Thymus (tissue), 11 donors: Measurements from ENCODE around the gene SMIM17. TPM values are rescaled to one million over a fixed set of nuclear protein-coding genes. Genes with fewer than 3 reads are reported as not detected.

Experiments
- DNase-seq, 9 donors: peaks; one replicate each; pipeline ENCODE4 v3.0.0-alpha.2; 2013; ENCODE audit warnings: low spot score in 9 of 9, low read depth in 6 of 9, missing footprints in 1 of 9
- H3K27ac ChIP-seq, 2 donors: one replicate each; pipeline ENCODE4 v1.5.1; 2013; ENCODE audit warnings: control low read depth in 1 of 2, low read depth in 1 of 2, low read length in 1 of 2, mild to moderate bottlenecking in 1 of 2, moderate library complexity in 1 of 2
- H3K27me3 ChIP-seq, 2 donors: one replicate each; pipeline ENCODE4 v1.5.1; 2013; ENCODE audit warnings: low read length in 1 of 2; ENCODE audit not compliant: control insufficient read depth in 2 of 2, insufficient read depth in 1 of 2
- H3K36me3 ChIP-seq, 2 donors: one replicate each; pipeline ENCODE4 v1.5.1; 2013; ENCODE audit warnings: low read length in 1 of 2, mild to moderate bottlenecking in 1 of 2, moderate library complexity in 1 of 2; ENCODE audit not compliant: control insufficient read depth in 2 of 2, insufficient read depth in 2 of 2
- H3K4me1 ChIP-seq, 2 donors: one replicate each; pipeline ENCODE4 v1.5.1; 2013; ENCODE audit warnings: low read length in 2 of 2; ENCODE audit not compliant: control insufficient read depth in 2 of 2, insufficient read depth in 2 of 2
- H3K4me3 ChIP-seq, 2 donors: one replicate each; pipeline ENCODE4 v1.5.1; 2013; ENCODE audit warnings: low read length in 2 of 2, control low read depth in 1 of 2, mild to moderate bottlenecking in 1 of 2
- H3K9me3 ChIP-seq, 2 donors: one replicate each; pipeline ENCODE4 v1.5.1; 2013; ENCODE audit warnings: low read length in 1 of 2, mild to moderate bottlenecking in 1 of 2; ENCODE audit not compliant: control insufficient read depth in 2 of 2, insufficient read depth in 1 of 2
- WGBS: extraction: QIAGEN DNeasy Blood & Tissue Kit; methylation state at CpG from one replicate; pipeline ENCODE4 v1.1.7; 2013; 5-methylcytosine and 5-hydroxymethylcytosine counted together
- polyA plus RNA-seq: library from polyadenylated mRNA; stranded (reverse); fragments of 200-250 nt; gene quantifications from one replicate; pipeline ENCODE4 v1.2.3, GENCODE V29; 2013
- total RNA-seq: library from RNA; stranded (reverse); fragments of 120-200 nt; gene quantifications from one replicate; pipeline ENCODE4 v1.2.4, GENCODE V29; 2013
- donor health status: healthy.

SMIM17 gene
- total and polyA plus RNA-seq, 2 donors, result 0.21 to 0.38 TPM

DNA sequence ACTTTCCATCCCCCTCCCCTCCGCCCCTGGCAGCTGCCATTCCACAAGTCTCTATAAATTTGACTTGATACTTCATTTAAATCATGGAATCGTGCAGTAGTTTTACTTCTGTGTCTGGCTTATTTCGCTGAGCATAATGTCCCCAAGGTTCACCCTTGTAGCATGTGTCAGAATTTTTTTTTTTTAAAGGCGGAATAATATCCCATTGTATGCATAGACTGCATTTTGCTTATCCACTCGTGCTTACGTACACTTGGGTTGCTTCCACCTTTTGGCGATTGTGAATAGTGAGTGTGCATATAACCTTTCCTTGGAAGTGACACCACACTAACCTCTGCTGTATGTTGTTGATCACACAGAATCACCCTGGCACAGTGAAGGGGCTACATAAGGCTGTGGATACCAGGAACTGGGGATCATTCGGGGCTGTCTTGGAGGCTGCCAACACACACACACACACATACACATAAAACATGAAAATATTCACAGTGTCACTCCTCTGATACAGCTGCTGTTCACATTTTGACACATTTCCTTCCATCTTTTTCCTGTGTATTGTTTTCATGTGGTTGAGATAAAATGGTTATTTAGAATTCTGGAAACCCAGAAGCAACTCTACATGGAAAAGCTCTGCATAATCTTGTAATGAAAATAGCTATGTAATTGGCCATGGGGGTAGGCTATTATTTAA, 34.5 kb upstream of the SMIM17 start:
- peaks cover 12 to 24% of the 10 kb centered on the region in 2 donors for H3K9me3 ChIP-seq
- H3K36me3 ChIP-seq, result peaks cover 0 to 9% of the 10 kb centered on the region in 2 donors
- no peak overlapping the region for H3K27ac ChIP-seq
- H3K4me1 ChIP-seq, result no peaks in the 10 kb centered on the region
- no peaks in the 10 kb centered on the region for H3K27me3 ChIP-seq
- DNase-seq, result no peak
- no peak overlapping the region for H3K4me3 ChIP-seq
- WGBS, result 97% methylated on average over 8 of the region's 8 CpGs

DNA sequence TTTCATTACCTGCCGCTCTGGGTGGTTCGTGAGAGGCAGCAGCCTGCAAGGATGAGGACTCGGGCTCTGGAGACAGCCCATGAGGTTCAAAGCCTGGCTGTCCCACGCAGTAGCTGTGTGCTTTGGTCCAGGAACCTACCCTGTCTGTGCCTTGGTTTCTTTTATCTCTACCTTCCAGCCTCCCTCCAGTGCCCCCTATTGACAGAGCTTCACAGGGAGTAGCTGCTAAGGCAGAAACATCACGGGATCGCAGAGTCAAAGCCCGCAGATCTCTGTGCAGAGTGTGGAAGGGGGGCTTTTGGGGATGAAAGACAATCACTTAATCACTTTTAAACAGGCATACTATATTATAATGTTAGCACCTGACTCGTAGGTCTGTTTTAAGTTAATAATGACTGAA, 31.7 kb upstream of the SMIM17 start:
- DNase-seq, result no peak
- H3K27me3 ChIP-seq, result no peaks in the 10 kb centered on the region
- no peak overlapping the region for H3K4me3 ChIP-seq
- peaks cover 0 to 9% of the 10 kb centered on the region in 2 donors for H3K36me3 ChIP-seq
- 83% methylated on average over 8 of the region's 8 CpGs for WGBS
- no peaks in the 10 kb centered on the region for H3K4me1 ChIP-seq
- no peak overlapping the region for H3K27ac ChIP-seq
- peaks cover 9 to 11% of the 10 kb centered on the region in 2 donors for H3K9me3 ChIP-seq

DNA sequence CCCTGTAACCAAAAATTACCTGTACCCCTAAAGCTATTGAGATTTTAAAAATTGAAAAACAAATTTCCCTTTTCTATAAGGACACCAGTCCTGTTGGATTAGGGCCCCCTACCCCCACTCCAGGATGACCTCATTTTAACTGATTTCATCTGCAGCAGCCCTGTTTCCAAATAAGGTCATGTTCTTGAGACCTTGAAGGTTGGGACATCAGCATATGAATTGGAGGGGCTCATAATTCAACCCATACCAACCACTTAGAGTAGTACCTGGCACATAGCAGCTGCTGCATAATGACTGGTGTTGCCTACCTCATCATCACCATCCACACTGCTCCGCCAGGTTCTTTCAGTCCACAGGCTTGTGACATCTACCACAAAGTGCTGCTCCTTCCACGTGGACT, 30.2 kb upstream of the SMIM17 start:
- Histone ChIP-seq H3K9me3 (peaks cover 11 to 15% of the 10 kb centered on the region in 2 donors), H3K27ac (no peak overlapping the region), H3K4me3 (no peak overlapping the region), H3K4me1 (no peaks in the 10 kb centered on the region), H3K27me3 (no peaks in the 10 kb centered on the region), H3K36me3 (peaks cover 0 to 12% of the 10 kb centered on the region in 2 donors)
- 95% methylated on average over 2 of the region's 2 CpGs for WGBS
- DNase-seq, result no peak

DNA sequence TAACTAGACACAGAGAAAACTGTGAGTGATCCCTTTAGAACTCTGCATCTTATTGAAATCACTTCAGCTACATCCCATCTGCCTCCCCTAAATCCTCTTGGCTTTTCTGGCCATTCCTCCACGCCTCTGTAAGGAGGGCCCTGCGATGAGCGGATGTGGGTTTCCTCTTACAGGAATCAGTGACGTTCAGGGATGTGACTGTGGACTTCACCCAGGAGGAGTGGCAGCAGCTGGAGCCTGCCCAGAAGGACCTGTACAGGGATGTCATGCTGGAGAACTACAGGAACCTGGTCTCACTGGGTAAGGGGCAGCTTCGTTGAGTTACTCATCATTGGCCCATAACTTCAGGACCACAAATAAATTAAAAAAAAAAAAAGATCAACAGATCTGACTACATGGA, 29.3 kb upstream of the SMIM17 start:
- H3K27me3 ChIP-seq, result no peaks in the 10 kb centered on the region
- no peaks in the 10 kb centered on the region for H3K4me1 ChIP-seq
- peaks cover 0 to 15% of the 10 kb centered on the region in 2 donors for H3K36me3 ChIP-seq
- 90% methylated on average over 5 of the region's 5 CpGs for WGBS
- DNase-seq, result no peak
- no peak overlapping the region for H3K4me3 ChIP-seq
- H3K9me3 ChIP-seq, result peaks cover 13 to 21% of the 10 kb centered on the region in 2 donors
- no peak overlapping the region for H3K27ac ChIP-seq

DNA sequence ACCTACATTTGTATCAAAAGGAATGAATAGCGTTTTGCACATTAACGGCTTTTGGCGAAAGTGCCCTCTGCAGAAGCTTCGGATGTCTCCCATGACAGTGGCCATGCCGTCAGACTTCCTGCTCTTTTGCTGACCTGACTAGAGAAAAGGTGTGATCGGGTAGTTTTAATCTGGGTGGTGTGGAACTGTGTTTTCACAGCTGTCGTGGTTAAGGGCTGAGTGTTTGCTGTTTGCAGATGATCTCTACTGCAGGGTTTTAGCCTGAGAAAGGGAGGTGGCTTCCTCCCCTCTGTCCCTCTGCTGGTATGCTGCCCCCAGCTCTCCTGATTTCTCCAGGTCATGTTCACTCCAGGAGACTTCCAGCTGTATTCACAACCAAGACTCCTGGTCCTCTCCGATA, 25.4 kb upstream of the SMIM17 start:
- no peak for DNase-seq
- WGBS, result 97% methylated on average over 8 of the region's 8 CpGs
- Histone ChIP-seq H3K27me3 (no peaks in the 10 kb centered on the region), H3K27ac (no peak overlapping the region), H3K9me3 (peaks cover 32 to 53% of the 10 kb centered on the region in 2 donors), H3K4me1 (no peaks in the 10 kb centered on the region), H3K4me3 (no peak overlapping the region), H3K36me3 (peaks cover 0 to 36% of the 10 kb centered on the region in 2 donors)

DNA sequence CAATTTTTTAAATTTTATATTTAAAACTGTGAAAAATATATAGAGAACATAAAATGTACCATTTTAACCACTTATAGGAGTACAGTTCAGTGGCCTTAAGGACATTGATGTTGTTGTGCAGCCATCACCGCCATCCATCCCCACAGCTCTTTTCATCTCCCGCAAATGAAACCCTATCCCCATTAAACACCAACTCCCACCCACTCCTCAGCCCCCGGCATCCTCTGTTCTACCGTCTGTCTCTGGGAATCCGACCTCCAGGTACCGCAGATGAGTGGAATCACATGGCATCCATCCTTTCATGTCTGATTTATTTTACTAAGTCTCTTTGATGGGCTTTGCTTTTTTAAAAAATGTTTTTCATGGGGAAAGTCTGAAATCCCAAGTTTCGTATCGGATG, 23.8 kb upstream of the SMIM17 start:
- 88% methylated on average over 8 of the region's 8 CpGs for whole genome bisulfite sequencing

DNA sequence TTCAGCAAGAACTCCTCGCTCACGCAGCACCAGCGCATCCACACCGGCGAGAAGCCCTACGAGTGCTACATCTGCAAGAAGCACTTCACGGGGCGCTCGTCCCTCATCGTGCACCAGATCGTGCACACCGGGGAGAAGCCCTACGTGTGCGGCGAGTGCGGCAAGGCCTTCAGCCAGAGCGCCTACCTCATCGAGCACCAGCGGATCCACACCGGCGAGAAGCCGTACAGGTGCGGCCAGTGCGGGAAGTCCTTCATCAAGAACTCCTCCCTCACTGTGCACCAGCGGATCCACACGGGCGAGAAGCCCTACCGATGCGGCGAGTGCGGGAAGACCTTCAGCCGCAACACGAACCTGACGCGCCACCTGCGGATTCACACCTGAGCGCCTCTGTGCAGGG, 20.6 kb upstream of the SMIM17 start:
- WGBS, result 98% methylated on average over 37 of the region's 37 CpGs
- DNase-seq, result no peak
- H3K27ac ChIP-seq, result no peak overlapping the region
- H3K4me3 ChIP-seq, result no peak overlapping the region
- H3K4me1 ChIP-seq, result no peaks in the 10 kb centered on the region
- peaks cover 0 to 43% of the 10 kb centered on the region in 2 donors for H3K36me3 ChIP-seq
- H3K27me3 ChIP-seq, result no peaks in the 10 kb centered on the region
- H3K9me3 ChIP-seq, result peaks cover 36 to 75% of the 10 kb centered on the region in 2 donors

More for the DNA sequence above, 23.8 kb upstream of the SMIM17 start:
- Histone ChIP-seq H3K36me3 (peaks cover 0 to 35% of the 10 kb centered on the region in 2 donors), H3K4me1 (no peaks in the 10 kb centered on the region), H3K27ac (no peak overlapping the region), H3K9me3 (peaks cover 32 to 55% of the 10 kb centered on the region in 2 donors), H3K27me3 (no peaks in the 10 kb centered on the region), H3K4me3 (no peak overlapping the region)
- DNase-seq, result no peak

DNA sequence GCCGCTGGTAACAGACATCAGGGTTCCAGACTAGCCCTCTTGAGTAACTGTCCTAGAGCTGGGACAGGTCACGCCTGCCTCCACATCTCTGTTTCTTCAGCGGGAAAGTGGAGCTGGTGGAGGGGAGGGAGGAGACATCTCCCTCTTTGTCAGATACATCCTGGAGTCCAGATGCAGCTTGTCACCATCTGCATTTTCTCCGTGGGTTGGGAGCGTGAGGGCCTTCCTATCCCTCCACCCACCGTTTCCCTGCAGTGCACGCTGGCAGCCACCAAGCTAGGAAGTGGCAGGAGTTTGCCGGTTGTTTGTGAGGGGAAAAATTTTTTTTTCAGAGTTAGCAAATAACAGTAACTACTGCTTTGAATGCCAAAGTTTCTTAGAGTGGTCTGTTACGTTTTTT, 20.0 kb upstream of the SMIM17 start:
- 92% methylated on average over 9 of the region's 9 CpGs for WGBS
- Histone ChIP-seq H3K36me3 (peaks cover 0 to 38% of the 10 kb centered on the region in 2 donors), H3K27ac (no peak overlapping the region), H3K9me3 (peaks cover 33 to 75% of the 10 kb centered on the region in 2 donors), H3K4me1 (no peaks in the 10 kb centered on the region), H3K4me3 (no peak overlapping the region), H3K27me3 (no peaks in the 10 kb centered on the region)
- no peak for DNase-seq

DNA sequence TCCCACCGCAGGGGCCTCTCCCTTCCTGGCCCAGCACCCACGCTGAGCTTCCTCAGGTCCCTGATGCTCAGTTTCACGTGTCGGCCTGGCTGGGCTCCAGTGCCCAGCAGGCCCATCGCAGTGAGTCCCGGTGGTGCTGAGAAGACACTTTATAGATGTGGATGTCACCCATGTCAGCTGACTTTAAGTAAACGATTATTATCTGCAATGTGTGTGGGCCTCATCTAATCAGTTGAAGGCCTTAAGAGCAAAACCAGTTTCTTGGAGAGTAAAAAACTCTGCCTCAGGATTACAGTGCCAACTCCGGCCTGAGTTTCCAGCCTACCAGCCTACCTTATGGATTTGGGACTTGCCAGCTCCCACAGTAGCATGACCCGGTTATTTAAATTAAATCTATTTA, 17.3 kb upstream of the SMIM17 start:
- no peaks in the 10 kb centered on the region for H3K4me1 ChIP-seq
- peaks cover 0 to 35% of the 10 kb centered on the region in 2 donors for H3K36me3 ChIP-seq
- H3K4me3 ChIP-seq, result no peak overlapping the region
- DNase-seq, result no peak
- no peaks in the 10 kb centered on the region for H3K27me3 ChIP-seq
- H3K9me3 ChIP-seq, result peaks cover 39 to 76% of the 10 kb centered on the region in 2 donors
- WGBS, result 96% methylated on average over 9 of the region's 9 CpGs
- H3K27ac ChIP-seq, result no peak overlapping the region
